ENCODE data around the gene LARGE1. TPM values are rescaled to one million over a fixed set of nuclear protein-coding genes. Genes with fewer than 3 reads are reported as not detected.

The LARGE1 gene
- total and polyA plus RNA-seq, 9 of the 15 experiments (the other 6 are each of a cell fraction or from before 2014, with no cell fraction given): 0.01 to 0.66 (median 0.14) TPM; not detected in 2

GRCh38 chr22:33271390-33272161, 648.7 kb downstream of the LARGE1 start:
- 0% methylated on average over 6 of the region's 6 CpGs for WGBS (ENCODE audit: insufficient coverage, low coverage, missing lambda C conversion rate)
- FAIRE-seq: no peak
- intact Hi-C loops (cut with micrococcal nuclease): no loop called here
- DNase-seq (ENCODE audit: extremely low read depth in 1 of 4, low spot score in 3 of 4): no peak
- Histone ChIP-seq H2AFZ (ENCODE audit: low read depth, low read length) (no peak overlapping the region), H3K9me1 (ENCODE audit: control insufficient read depth, insufficient read depth, low read length) (no peaks in the 10 kb centered on the region), H3K36me3 (ENCODE audit: control insufficient read depth, insufficient read depth, low read length) (no peaks in the 10 kb centered on the region), H3K27me3 (ENCODE audit: control insufficient read depth in 2 of 2, insufficient read depth in 2 of 2, low read length in 2 of 2) (no peaks in the 10 kb centered on the region), H3K9me3 (replicated peaks; ENCODE audit: control insufficient read depth, insufficient read depth, low read depth, low read length) (no peaks in the 10 kb centered on the region), H4K20me1 (replicated peaks; ENCODE audit: control insufficient read depth, insufficient read depth, low read length) (no peaks in the 10 kb centered on the region), H3K4me2 (ENCODE audit: insufficient read depth, low read length) (no peak overlapping the region), H3K4me3 (no peak overlapping the region), H3K27ac (ENCODE audit: extremely low read depth, low read depth, low read length) (no peak overlapping the region), H3K9ac (ENCODE audit: insufficient read depth in 1 of 2, low read depth in 2 of 2, low read length in 2 of 2) (no peak overlapping the region), H3K4me1 (replicated peaks in 1 of 2; ENCODE audit: control insufficient read depth in 2 of 2, insufficient read depth in 2 of 2, low read length in 2 of 2) (no peaks in the 10 kb centered on the region), H3K79me2 (ENCODE audit: control insufficient read depth, insufficient read depth, low read length) (no peaks in the 10 kb centered on the region)
- ChIA-PET CTCF (ENCODE audit: low intra/inter-chr PET ratio) (no interaction called here), POLR2A (no interaction called here)
- TF ChIP-seq SLC30A9 (CRISPR knock-in tag; IDR thresholded peaks at IDR 0.05) (no peak), ERF (CRISPR knock-in tag; IDR thresholded peaks at IDR 0.05) (no peak), TGIF2 (CRISPR knock-in tag; IDR thresholded peaks at IDR 0.05) (no peak), ELF2 (CRISPR knock-in tag; IDR thresholded peaks at IDR 0.05) (no peak), CHD1 (IDR thresholded peaks at IDR 0.05; ENCODE audit: low read length) (no peak), HDAC8 (tag; IDR thresholded peaks at IDR 0.05) (no peak), SNIP1 (IDR thresholded peaks at IDR 0.05; ENCODE audit: low read depth) (no peak), ETV1 (tag; conservative IDR thresholded peaks at IDR 0.05; ENCODE audit: low read depth) (no peak)
- TF ChIP-seq, protein P1, sequence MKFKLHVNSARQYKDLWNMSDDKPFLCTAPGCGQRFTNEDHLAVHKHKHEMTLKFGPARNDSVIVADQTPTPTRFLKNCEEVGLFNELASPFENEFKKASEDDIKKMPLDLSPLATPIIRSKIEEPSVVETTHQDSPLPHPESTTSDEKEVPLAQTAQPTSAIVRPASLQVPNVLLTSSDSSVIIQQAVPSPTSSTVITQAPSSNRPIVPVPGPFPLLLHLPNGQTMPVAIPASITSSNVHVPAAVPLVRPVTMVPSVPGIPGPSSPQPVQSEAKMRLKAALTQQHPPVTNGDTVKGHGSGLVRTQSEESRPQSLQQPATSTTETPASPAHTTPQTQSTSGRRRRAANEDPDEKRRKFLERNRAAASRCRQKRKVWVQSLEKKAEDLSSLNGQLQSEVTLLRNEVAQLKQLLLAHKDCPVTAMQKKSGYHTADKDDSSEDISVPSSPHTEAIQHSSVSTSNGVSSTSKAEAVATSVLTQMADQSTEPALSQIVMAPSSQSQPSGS (CRISPR knock-in tag; IDR thresholded peaks at IDR 0.05): no peak
- TF ChIP-seq, protein P2, sequence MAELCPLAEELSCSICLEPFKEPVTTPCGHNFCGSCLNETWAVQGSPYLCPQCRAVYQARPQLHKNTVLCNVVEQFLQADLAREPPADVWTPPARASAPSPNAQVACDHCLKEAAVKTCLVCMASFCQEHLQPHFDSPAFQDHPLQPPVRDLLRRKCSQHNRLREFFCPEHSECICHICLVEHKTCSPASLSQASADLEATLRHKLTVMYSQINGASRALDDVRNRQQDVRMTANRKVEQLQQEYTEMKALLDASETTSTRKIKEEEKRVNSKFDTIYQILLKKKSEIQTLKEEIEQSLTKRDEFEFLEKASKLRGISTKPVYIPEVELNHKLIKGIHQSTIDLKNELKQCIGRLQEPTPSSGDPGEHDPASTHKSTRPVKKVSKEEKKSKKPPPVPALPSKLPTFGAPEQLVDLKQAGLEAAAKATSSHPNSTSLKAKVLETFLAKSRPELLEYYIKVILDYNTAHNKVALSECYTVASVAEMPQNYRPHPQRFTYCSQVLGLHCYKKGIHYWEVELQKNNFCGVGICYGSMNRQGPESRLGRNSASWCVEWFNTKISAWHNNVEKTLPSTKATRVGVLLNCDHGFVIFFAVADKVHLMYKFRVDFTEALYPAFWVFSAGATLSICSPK (IDR thresholded peaks at IDR 0.05; ENCODE audit: borderline replicate concordance): no peak
- in situ Hi-C loops (cut with MboI): no loop called here
- no TSS peak for BruUV-seq (replicated peaks)
- ATAC-seq: no peak

Data from K562 (cell line).